Parathyroid adenoma (tissue), 2 donors: Measurements from ENCODE around the gene TLR9.
A peak's percentile ranks its signal among the peaks of the same experiment; 100 is the strongest.

Experiments used
- H2AFZ ChIP-seq: fragments of 300-600 bp; sonication (generic); one replicate; pipeline ENCODE4 v1.7.0; 2017; ENCODE audit warnings: antibody characterized with exemption, mild to moderate bottlenecking
- H3K27ac ChIP-seq: fragments of 300-600 bp; sonication (generic); one replicate; pipeline ENCODE4 v1.7.0; 2017
- H3K27me3 ChIP-seq: fragments of 300-600 bp; sonication (generic); one replicate; pipeline ENCODE4 v1.7.0; 2017; ENCODE audit warnings: low read length; ENCODE audit not compliant: control insufficient read depth, insufficient read depth
- H3K36me3 ChIP-seq: fragments of 300-600 bp; sonication (generic); one replicate; pipeline ENCODE4 v1.7.0; 2017; ENCODE audit warnings: low read length; ENCODE audit not compliant: control insufficient read depth, insufficient read depth
- H3K4me1 ChIP-seq: fragments of 300-600 bp; sonication (generic); one replicate; pipeline ENCODE4 v1.7.0; 2017; ENCODE audit warnings: control low read depth
- H3K4me2 ChIP-seq: fragments of 300-600 bp; sonication (generic); one replicate; pipeline ENCODE4 v1.7.0; 2017; ENCODE audit warnings: low read length
- H3K4me3 ChIP-seq: fragments of 300-600 bp; sonication (generic); one replicate; pipeline ENCODE4 v1.7.0; 2017; ENCODE audit warnings: low read depth, low read length
- H3K79me2 ChIP-seq: fragments of 300-600 bp; sonication (generic); one replicate; pipeline ENCODE4 v1.7.0; 2017; ENCODE audit warnings: control low read depth
- H3K9ac ChIP-seq: fragments of 300-600 bp; sonication (generic); one replicate; pipeline ENCODE4 v1.7.0; 2017; ENCODE audit warnings: mild to moderate bottlenecking
- H3K9me3 ChIP-seq: fragments of 300-600 bp; sonication (generic); one replicate; pipeline ENCODE4 v1.7.0; 2017; ENCODE audit warnings: low read length; ENCODE audit not compliant: control insufficient read depth
- TF ChIP-seq, protein P1 (sequence below): fragments of 300-600 bp; sonication (generic); IDR thresholded peaks from one replicate; pipeline ENCODE4 v1.7.0; 2017; ENCODE audit warnings: antibody characterized with exemption, mild to moderate bottlenecking
- donor health status: primary hyperparathyroidism.

Gene TLR9

DNA sequence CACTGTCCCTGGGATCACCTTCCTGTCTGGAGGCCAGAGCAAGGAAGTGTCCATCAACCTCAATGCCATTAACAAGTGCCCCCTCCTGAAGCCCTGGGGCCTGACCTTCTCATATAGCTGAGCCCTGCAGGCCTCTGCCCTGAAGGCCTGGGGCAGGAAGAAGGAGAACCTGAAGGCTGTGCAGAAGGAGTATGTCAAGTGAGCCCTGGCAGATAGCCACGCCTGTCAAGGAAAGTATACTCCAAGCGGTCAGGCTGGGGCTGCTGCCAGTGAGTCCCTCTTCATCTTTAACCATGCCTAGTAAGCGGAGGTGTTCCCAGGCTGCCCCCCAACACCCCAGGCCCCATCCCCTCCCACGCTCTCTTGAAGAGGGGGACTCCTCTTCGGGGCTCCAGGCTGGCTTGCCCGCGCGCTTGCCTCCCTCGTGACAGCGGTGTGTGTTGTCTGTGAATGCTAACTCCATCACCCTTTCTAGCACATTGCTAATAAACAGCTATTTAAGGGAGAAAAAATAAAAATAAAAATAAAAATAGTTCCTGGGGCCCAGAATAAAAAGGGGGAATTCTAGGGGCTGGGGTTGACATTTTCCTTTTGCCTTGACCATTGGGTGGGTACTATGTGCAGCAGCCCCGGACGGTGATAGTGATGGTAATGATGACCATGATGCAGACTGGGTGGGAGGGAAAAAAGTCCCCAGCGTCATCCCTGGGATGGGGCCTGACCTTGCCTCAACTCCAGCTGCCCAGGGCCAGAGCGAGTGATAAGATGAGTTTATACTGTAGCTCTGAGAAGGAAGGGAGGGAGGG is 30.8 kb downstream of the TLR9 start:
- Histone ChIP-seq H3K36me3 (no peaks in the 10 kb centered on the region), H3K27ac (no peak overlapping the region), H2AFZ (no peak overlapping the region), H3K4me1 (peaks cover 21% of the 10 kb centered on the region), H3K9me3 (no peaks in the 10 kb centered on the region), H3K9ac (no peak overlapping the region), H3K79me2 (peaks cover 3% of the 10 kb centered on the region), H3K4me3 (no peak overlapping the region), H3K27me3 (no peaks in the 10 kb centered on the region), H3K4me2 (no peak overlapping the region)
- TF ChIP-seq, protein P1, sequence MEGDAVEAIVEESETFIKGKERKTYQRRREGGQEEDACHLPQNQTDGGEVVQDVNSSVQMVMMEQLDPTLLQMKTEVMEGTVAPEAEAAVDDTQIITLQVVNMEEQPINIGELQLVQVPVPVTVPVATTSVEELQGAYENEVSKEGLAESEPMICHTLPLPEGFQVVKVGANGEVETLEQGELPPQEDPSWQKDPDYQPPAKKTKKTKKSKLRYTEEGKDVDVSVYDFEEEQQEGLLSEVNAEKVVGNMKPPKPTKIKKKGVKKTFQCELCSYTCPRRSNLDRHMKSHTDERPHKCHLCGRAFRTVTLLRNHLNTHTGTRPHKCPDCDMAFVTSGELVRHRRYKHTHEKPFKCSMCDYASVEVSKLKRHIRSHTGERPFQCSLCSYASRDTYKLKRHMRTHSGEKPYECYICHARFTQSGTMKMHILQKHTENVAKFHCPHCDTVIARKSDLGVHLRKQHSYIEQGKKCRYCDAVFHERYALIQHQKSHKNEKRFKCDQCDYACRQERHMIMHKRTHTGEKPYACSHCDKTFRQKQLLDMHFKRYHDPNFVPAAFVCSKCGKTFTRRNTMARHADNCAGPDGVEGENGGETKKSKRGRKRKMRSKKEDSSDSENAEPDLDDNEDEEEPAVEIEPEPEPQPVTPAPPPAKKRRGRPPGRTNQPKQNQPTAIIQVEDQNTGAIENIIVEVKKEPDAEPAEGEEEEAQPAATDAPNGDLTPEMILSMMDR: no peak

DNA sequence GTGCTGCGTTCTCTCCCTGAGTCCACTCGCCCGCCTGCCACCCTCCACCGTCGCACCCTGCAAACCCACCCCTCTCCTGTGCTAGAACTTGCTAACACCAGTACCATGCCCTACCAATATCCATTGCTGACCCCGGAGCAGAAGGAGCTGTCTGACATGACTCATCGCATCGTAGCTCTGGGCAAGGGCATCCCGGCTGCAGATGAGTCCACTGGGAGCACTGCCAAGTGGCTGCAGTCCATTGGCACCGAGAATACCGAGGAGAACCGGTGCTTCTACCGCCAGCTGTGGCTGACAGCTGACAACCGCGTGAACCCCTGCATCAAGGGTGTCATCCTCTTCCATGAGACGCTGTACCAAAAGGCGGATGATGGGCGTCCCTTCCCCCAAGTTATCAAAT is 32.4 kb downstream of the TLR9 start:
- no peaks in the 10 kb centered on the region for H3K27me3 ChIP-seq
- no peak overlapping the region for H3K27ac ChIP-seq
- H3K9me3 ChIP-seq: no peaks in the 10 kb centered on the region
- peaks cover 33% of the 10 kb centered on the region for H3K4me1 ChIP-seq
- no peaks in the 10 kb centered on the region for H3K79me2 ChIP-seq
- H2AFZ ChIP-seq: no peak overlapping the region
- H3K4me3 ChIP-seq: no peak overlapping the region
- no peak overlapping the region for H3K4me2 ChIP-seq
- no peak overlapping the region for H3K9ac ChIP-seq
- TF ChIP-seq, protein P1: no peak
- no peaks in the 10 kb centered on the region for H3K36me3 ChIP-seq

DNA sequence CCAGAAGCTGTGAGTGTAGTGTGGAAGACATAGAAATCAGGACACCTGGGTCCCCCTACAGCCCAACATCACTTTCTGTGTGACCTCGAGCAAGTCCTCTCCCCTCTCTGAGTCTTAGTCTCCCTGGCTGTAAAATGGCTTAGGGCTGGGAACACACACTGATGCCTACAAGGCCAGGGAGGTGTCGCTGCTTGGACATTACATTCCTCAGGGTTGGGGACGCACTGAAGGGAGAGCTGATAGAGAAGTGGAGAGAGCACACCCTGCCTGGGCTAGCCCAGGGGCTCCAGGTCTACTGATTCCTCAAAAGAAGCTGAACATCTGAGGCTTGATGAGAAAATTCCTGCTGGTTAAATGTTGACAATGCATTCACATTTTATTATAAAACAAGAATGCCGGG is 33.8 kb downstream of the TLR9 start:
- Histone ChIP-seq H3K27ac (no peak overlapping the region), H3K9me3 (no peaks in the 10 kb centered on the region), H3K36me3 (no peaks in the 10 kb centered on the region), H3K4me2 (no peak overlapping the region), H3K9ac (no peak overlapping the region), H3K27me3 (no peaks in the 10 kb centered on the region), H2AFZ (no peak overlapping the region), H3K79me2 (no peaks in the 10 kb centered on the region), H3K4me3 (no peak overlapping the region), H3K4me1 (peaks cover 29% of the 10 kb centered on the region)
- TF ChIP-seq, protein P1: no peak

DNA sequence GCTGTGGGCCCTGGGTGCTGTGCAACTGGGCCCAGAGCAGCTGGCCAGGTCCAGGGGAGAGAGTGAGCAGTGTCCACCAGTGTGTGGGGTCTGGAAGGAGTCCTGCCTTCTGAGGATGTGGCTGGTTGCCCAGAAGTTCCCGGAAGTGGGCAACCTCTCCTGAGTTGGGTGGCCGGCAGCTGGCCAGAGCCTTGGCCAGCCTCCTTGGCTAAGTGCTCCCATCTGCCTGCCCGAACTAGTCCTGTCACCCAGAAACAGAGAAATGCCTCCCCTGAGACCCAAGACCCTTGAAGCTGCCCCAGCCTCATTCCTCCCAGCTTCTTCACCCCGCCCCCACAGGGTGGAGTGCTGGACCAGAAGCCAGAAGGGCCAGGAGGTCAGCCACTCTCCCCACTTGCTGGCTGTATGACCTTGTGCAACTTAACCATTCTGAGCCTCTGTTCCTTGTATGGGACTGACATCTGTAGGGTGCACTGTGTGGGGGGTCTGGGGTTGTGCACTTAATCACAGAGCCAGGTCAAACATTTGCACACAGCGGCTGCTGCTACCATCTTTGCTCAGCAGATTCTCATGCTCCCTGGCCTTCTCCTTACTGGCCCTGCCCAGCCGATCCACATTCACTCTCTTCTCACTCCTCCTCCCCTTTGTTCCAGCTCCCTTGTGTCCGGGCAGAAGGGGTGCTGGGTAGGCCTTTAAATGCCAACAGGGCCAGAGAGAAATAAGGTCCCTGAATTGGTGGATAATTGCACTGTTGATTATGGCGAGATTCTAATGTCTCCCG is 35.0 kb downstream of the TLR9 start:
- Histone ChIP-seq H3K4me1 (peaks cover 29% of the 10 kb centered on the region), H3K27me3 (no peaks in the 10 kb centered on the region), H3K4me2 (no peak overlapping the region), H3K4me3 (no peak overlapping the region), H3K9ac (no peak overlapping the region), H3K36me3 (no peaks in the 10 kb centered on the region), H3K9me3 (no peaks in the 10 kb centered on the region), H3K27ac (peak overlapping the region; percentile 81), H2AFZ (peak overlapping the region; percentile 31), H3K79me2 (no peaks in the 10 kb centered on the region)
- TF ChIP-seq, protein P1: no peak
